Bronchial epithelial cell (primary cell): ENCODE data around the gene PNMA1. TPM values are rescaled to one million over a fixed set of nuclear protein-coding genes. Genes with fewer than 3 reads are reported as not detected.

Source experiments
- DNase-seq: peaks from one replicate; pipeline ENCODE4 v3.0.0-alpha.2; 2010; ENCODE audit warnings: low read depth
- FAIRE-seq: peaks from 2 replicates; lab custom pipeline; 2011; peaks lifted over from hg19 to GRCh38; lab: Jason Lieb, UNC
- H3K27me3 ChIP-seq: 2 replicates; pipeline ENCODE4 v1.5.1; 2011; ENCODE audit warnings: low read length; ENCODE audit not compliant: control insufficient read depth, insufficient read depth
- H3K36me3 ChIP-seq: 2 replicates; pipeline ENCODE4 v1.5.1; 2011; ENCODE audit warnings: low read length; ENCODE audit not compliant: control insufficient read depth, insufficient read depth
- H3K4me3 ChIP-seq: 2 replicates; pipeline ENCODE4 v1.5.1; 2011; ENCODE audit warnings: mild to moderate bottlenecking, low read depth, low read length, control low read depth
- CTCF ChIP-seq: IDR thresholded peaks from 2 replicates; pipeline ENCODE4 v1.5.1; 2011; ENCODE audit warnings: mild to moderate bottlenecking, moderate library complexity, low read length, control low read depth, inconsistent platforms; ENCODE audit not compliant: insufficient read depth, severe bottlenecking
- total RNA-seq: library from RNA; depleted of rRNA; stranded (reverse); fragments of >200 nt; gene quantifications from 2 replicates; pipeline ENCODE4 v1.2.1, GENCODE V29; 2014

The PNMA1 gene
- total RNA-seq, 1 donor from 2014 or later: 10.5 TPM

GRCh38 chr14:73739174-73739898 is 25.2 kb upstream of the PNMA1 start:
- Histone ChIP-seq H3K36me3 (peaks cover 25% of the 10 kb centered on the region), H3K4me3 (no peak overlapping the region), H3K27me3 (no peaks in the 10 kb centered on the region)
- FAIRE-seq (no peak), DNase-seq (no peak)
- TF ChIP-seq CTCF: no peak

- no peak for TF ChIP-seq CTCF
- Histone ChIP-seq H3K27me3 (no peaks in the 10 kb centered on the region), H3K4me3 (no peak overlapping the region), H3K36me3 (peaks cover 26% of the 10 kb centered on the region)
- FAIRE-seq (no peak), DNase-seq (no peak)
Observed at GRCh38 chr14:73738518-73739173, 24.5 kb upstream of the PNMA1 start.

- no peak for FAIRE-seq
- Histone ChIP-seq H3K36me3 (peaks cover 26% of the 10 kb centered on the region), H3K27me3 (no peaks in the 10 kb centered on the region), H3K4me3 (no peak overlapping the region)
- TF ChIP-seq CTCF: no peak
- no peak for DNase-seq
Observed at GRCh38 chr14:73736842-73737241, 22.7 kb upstream of the PNMA1 start.

- Histone ChIP-seq H3K27me3 (no peaks in the 10 kb centered on the region), H3K36me3 (peaks cover 32% of the 10 kb centered on the region), H3K4me3 (no peak overlapping the region)
- no peak for TF ChIP-seq CTCF
- no peak for FAIRE-seq
- DNase-seq: no peak
Observed at GRCh38 chr14:73732006-73732405, 17.8 kb upstream of the PNMA1 start.

GRCh38 chr14:73731111-73731510 is 16.9 kb upstream of the PNMA1 start:
- no peak for FAIRE-seq
- no peak for DNase-seq
- Histone ChIP-seq H3K36me3 (peaks cover 37% of the 10 kb centered on the region), H3K4me3 (no peak overlapping the region), H3K27me3 (no peaks in the 10 kb centered on the region)
- no peak for TF ChIP-seq CTCF
